GM12878 (cell line): ENCODE measurements around the gene BEST3. TPM values are rescaled to one million over a fixed set of nuclear protein-coding genes. Genes with fewer than 3 reads are reported as not detected.

Experiments used
- ATAC-seq: fragments of 200-7000 bp; cut with Tn5 transposase; 3 replicates; pipeline ENCODE4 v1.9.1; 2020; ENCODE audit warnings: mild to moderate bottlenecking, moderate library complexity
- BruUV-seq: library from RNA; stranded (reverse); fragments of 400-500 nt; replicated peaks from 2 replicates; lab custom pipeline; 2021; lab: Mats Ljungman, UMichigan
- CTCF ChIA-PET: fragments of 300-600 bp; sonication (Branson Sonifier 250); formaldehyde crosslinking; extraction: SDS; loops from one replicate; lab custom pipeline; 2021; ENCODE audit warnings: inconsistent platforms; lab: Yijun Ruan, JAX
- POLR2A ChIA-PET: fragments of 350-600 bp; formaldehyde crosslinking; extraction: SDS; loops from one replicate; lab custom pipeline; 2021; ENCODE audit warnings: inconsistent platforms; lab: Charles Lee
- RAD21 ChIA-PET: fragments of 300-600 bp; sonication (Branson Sonifier 250); formaldehyde crosslinking; loops from one replicate; lab custom pipeline; 2023; ENCODE audit warnings: antibody characterized with exemption; ENCODE audit not compliant: unreplicated experiment; lab: Charles Lee
- SMC1A ChIA-PET: fragments of 300-600 bp; sonication (Branson Sonifier 250); formaldehyde crosslinking; loops from one replicate; lab custom pipeline; 2023; ENCODE audit not compliant: unreplicated experiment, uncharacterized antibody; lab: Charles Lee
- DNase-seq: peaks from one replicate; pipeline ENCODE4 v3.0.0-alpha.2; 2011; ENCODE audit warnings: low read depth, low spot score
- FAIRE-seq: peaks from 3 replicates; lab custom pipeline; 2011; peaks lifted over from hg19 to GRCh38; lab: Jason Lieb, UNC
- H2AFZ ChIP-seq: 2 replicates; pipeline ENCODE4 v1.6.0; 2011; ENCODE audit warnings: low read depth, low read length, control low read depth; ENCODE audit not compliant: control insufficient read depth
- H3K27ac ChIP-seq: 2 replicates; pipeline ENCODE4 v1.5.1; 2011; ENCODE audit warnings: control low read depth; ENCODE audit not compliant: control insufficient read depth, insufficient read depth
- H3K27me3 ChIP-seq, 2 experiments: replicated peaks in 1 of 2; 2 replicates each; pipeline versions ENCODE4 v1.6.0 to v1.6.1; 2011; ENCODE audit warnings: low read length in 1 of 2; ENCODE audit not compliant: control insufficient read depth in 2 of 2, insufficient read depth in 2 of 2
- H3K36me3 ChIP-seq, 2 experiments: 2 replicates each; pipeline ENCODE4 v1.5.1; 2011; ENCODE audit warnings: low read length in 1 of 2; ENCODE audit not compliant: control insufficient read depth in 2 of 2, insufficient read depth in 2 of 2
- H3K4me1 ChIP-seq: 2 replicates; pipeline ENCODE4 v1.6.1; 2011; ENCODE audit warnings: mild to moderate bottlenecking, low read length, moderate library complexity, mixed read lengths; ENCODE audit not compliant: control insufficient read depth, insufficient read depth
- H3K4me2 ChIP-seq: 2 replicates; pipeline ENCODE4 v1.6.0; 2011; ENCODE audit warnings: control low read depth; ENCODE audit not compliant: control insufficient read depth, insufficient read depth
- H3K4me3 ChIP-seq: fragments of 200-600 bp; sonication (generic); 2 replicates; pipeline ENCODE4 v1.5.1; 2016
- H3K79me2 ChIP-seq: 2 replicates; pipeline ENCODE4 v1.6.0; 2011; ENCODE audit warnings: low read length; ENCODE audit not compliant: control insufficient read depth, insufficient read depth
- H3K9ac ChIP-seq: 2 replicates; pipeline ENCODE4 v1.8.0; 2011; ENCODE audit warnings: low read length, control low read depth, mixed read lengths; ENCODE audit not compliant: control insufficient read depth, insufficient read depth
- H3K9me3 ChIP-seq: replicated peaks from 3 replicates; pipeline ENCODE4 v1.5.1; 2011; ENCODE audit warnings: mild to moderate bottlenecking, low read length; ENCODE audit not compliant: control insufficient read depth, insufficient read depth
- H4K20me1 ChIP-seq: 2 replicates; pipeline ENCODE4 v1.6.0; 2011; ENCODE audit not compliant: control insufficient read depth, insufficient read depth
- KLF5 ChIP-seq: fragments of 450-650 bp; IDR thresholded peaks from 2 replicates; pipeline ENCODE4 v1.6.1; 2014; ENCODE audit warnings: mild to moderate bottlenecking; ENCODE audit not compliant: partially characterized antibody
- whole genome bisulfite sequencing: methylation state at CpG from one replicate; pipeline ENCODE4 v1.1.6; 2016; ENCODE audit warnings: low lambda C conversion rate; ENCODE audit not compliant: insufficient replicate concordance, insufficient coverage; ENCODE audit errors: missing lambda C conversion rate; 5-methylcytosine and 5-hydroxymethylcytosine counted together
- in situ Hi-C: fragments of 300-500 bp; cut with MboI; formaldehyde crosslinking; loops from 9 replicates; pipeline ENCODE4 v1.14.3; 2018; ENCODE audit warnings: mixed read lengths
- intact Hi-C: fragments of 100-400 bp; cut with micrococcal nuclease; formaldehyde crosslinking; loops from one replicate; pipeline ENCODE4 v1.14.2; 2022; ENCODE audit not compliant: unreplicated experiment
- polyA plus RNA-seq, 11 experiments: library from polyadenylated mRNA; depleted of rRNA in 4 of 11; unstranded in 6 of 11; stranded (reverse) in 5 of 11; fragments of >200 nt; fragmentation: Nextera tagmentation in 4 of 11; fragmentation: Illumina TruSeq in 1 of 11; extraction: Ambion mirVana in 4 of 11; extraction: Trizol in 1 of 11; gene quantifications; 1 replicate in 1 of 11; 2 replicates in 10 of 11; pipeline versions ENCODE4 v1.2.1 to v1.2.3, GENCODE V29; 2011 to 2016; ENCODE audit warnings: inconsistent platforms in 2 of 11, missing spikeins in 2 of 11, low read depth in 1 of 11
- total RNA-seq, 4 experiments: library from RNA; depleted of rRNA in 3 of 4; stranded (reverse); fragments of >200 nt in 3 of 4; fragmentation: Illumina TruSeq in 1 of 4; extraction: Trizol in 1 of 4; gene quantifications; 2 replicates each; pipeline versions ENCODE4 v1.2.1 to v1.2.3, GENCODE V29; 2013 to 2021
- TF ChIP-seq, protein P1 (sequence below): fragments of 450-650 bp; formaldehyde crosslinking; IDR thresholded peaks from 2 replicates; pipeline ENCODE4 v1.4.0; 2022; ENCODE audit warnings: mild to moderate bottlenecking, moderate library complexity
- TF ChIP-seq, protein P2 (sequence below): IDR thresholded peaks from 2 replicates; pipeline ENCODE4 v1.6.1; 2012; ENCODE audit warnings: low read depth, low read length, improper control_type of control experiment
- TF ChIP-seq, protein P3 (sequence below): fragments of 450-650 bp; formaldehyde crosslinking; IDR thresholded peaks from 2 replicates; pipeline ENCODE4 v1.5.0; 2022; ENCODE audit warnings: mild to moderate bottlenecking, missing genetic modification characterization
- TF ChIP-seq, protein P4 (sequence below): IDR thresholded peaks from 2 replicates; pipeline ENCODE4 v1.6.1; 2012; ENCODE audit warnings: mild to moderate bottlenecking, low read depth, low read length

The BEST3 gene
- total and polyA plus RNA-seq, 10 of the 15 experiments (the other 5 are each of a cell fraction or from before 2014, with no cell fraction given), result not detected

DNA sequence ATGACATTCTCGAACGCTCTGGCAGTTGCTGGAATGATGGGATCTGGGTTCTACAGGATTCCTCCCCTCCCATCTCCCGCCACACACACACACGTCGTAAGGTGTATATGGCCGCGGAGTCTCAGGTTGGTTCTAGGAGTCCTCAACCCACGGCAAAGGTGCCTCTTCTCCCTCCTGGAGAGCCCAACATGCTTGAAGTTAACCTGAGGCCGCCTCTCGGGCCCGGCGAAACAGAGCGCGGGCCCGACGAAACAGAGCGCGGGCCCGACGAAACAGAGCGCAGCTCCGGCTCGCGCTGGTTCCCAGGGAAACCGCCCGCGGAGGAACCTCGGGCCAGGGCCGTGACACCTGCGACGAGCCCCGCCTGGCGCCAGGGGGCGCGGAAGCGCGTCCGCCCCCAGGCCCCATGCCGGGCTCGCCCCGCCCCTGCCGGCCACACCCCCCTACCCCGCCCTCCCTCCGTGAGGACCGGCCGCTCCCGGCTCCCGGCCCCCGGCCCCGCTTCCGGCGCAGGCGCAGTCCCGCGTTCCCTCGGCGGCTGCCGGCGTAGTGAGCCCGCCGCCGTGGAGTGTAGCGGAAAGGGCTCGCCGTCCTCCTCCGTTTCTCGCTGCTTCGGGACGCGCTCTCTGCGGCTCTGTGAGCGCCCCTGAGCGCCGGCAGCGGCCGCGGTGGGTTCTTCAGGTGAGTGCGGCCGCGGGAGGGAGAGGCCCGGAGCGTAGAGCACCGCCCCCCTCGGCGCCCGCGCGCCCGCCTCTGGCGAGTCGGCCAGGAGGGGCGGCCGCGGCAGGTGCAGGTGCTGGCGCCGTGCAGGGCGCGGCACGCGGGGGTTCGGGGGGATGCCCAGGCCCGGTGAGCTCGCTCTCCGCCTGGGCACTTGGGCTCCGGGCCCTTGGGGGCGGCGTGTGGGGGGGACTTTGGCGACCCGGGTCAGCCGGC is 39.5 kb upstream of the BEST3 start, which contains the start of gene RAB3IP (continued):
- TF ChIP-seq, protein P1, sequence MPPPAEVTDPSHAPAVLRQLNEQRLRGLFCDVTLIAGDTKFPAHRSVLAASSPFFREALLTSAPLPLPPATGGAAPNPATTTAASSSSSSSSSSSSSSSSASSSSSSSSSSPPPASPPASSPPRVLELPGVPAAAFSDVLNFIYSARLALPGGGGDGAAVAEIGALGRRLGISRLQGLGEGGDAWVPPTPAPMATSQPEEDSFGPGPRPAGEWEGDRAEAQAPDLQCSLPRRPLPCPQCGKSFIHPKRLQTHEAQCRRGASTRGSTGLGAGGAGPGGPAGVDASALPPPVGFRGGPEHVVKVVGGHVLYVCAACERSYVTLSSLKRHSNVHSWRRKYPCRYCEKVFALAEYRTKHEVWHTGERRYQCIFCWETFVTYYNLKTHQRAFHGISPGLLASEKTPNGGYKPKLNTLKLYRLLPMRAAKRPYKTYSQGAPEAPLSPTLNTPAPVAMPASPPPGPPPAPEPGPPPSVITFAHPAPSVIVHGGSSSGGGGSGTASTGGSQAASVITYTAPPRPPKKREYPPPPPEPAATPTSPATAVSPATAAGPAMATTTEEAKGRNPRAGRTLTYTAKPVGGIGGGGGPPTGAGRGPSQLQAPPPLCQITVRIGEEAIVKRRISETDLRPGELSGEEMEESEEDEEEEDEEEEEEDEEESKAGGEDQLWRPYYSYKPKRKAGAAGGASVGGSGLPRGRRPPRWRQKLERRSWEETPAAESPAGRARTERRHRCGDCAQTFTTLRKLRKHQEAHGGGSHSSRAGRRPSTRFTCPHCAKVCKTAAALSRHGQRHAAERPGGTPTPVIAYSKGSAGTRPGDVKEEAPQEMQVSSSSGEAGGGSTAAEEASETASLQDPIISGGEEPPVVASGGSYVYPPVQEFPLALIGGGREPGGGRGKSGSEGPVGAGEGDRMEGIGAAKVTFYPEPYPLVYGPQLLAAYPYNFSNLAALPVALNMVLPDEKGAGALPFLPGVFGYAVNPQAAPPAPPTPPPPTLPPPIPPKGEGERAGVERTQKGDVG (CRISPR knock-in tag), result no peak
- TF ChIP-seq, all 136 proteins: peak for 18

DNA sequence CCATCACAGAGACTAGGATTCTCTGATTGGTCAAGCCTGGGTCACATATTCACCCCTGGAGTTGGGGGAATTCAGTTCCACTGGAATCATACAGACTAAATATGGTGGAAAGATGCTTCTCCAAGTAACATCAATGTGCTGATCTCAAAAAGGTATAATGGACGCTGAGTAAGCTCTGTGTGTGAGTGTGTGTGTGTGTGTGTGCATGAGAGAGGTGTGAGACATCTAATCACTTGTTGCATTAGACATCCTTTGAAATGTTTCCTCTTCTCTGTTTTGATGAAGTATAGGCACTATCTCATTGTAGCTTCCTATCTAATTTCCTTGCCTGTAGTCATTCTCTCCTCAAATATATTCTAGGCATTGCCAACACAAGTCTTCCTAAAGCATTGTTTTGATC is 34.5 kb upstream of the BEST3 start:
- Histone ChIP-seq H3K9ac (no peak overlapping the region), H3K36me3 (no peaks in the 10 kb centered on the region), H3K27ac (no peak overlapping the region), H2AFZ (no peak overlapping the region), H3K4me3 (no peak overlapping the region), H3K79me2 (no peaks in the 10 kb centered on the region), H3K4me2 (no peak overlapping the region), H3K9me3 (no peaks in the 10 kb centered on the region), H3K4me1 (no peaks in the 10 kb centered on the region), H4K20me1 (no peaks in the 10 kb centered on the region), H3K27me3 (no peaks in the 10 kb centered on the region)
- intact Hi-C loops, result no loop called here
- in situ Hi-C loops, result no loop called here
- ChIA-PET SMC1A (interaction anchor here (1.2 kb wide), 1 partner anchor 12 kb away, joined by 4 read pairs; no protein-coding TSS in a partner anchor), RAD21 (no interaction called here), CTCF (no interaction called here), POLR2A (interaction anchor here (0.5 kb wide), 1 partner anchor 375 kb away, joined by 4 read pairs; no protein-coding TSS in a partner anchor)
- ATAC-seq, result no peak
- 0% methylated on average over 1 of the region's 1 CpG for WGBS
- DNase-seq, result no peak
- no peak for FAIRE-seq
- no TSS peak for BruUV-seq
- no peak for TF ChIP-seq KLF5
- TF ChIP-seq, protein P2, sequence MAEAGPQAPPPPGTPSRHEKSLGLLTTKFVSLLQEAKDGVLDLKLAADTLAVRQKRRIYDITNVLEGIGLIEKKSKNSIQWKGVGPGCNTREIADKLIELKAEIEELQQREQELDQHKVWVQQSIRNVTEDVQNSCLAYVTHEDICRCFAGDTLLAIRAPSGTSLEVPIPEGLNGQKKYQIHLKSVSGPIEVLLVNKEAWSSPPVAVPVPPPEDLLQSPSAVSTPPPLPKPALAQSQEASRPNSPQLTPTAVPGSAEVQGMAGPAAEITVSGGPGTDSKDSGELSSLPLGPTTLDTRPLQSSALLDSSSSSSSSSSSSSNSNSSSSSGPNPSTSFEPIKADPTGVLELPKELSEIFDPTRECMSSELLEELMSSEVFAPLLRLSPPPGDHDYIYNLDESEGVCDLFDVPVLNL, result no peak
- TF ChIP-seq, protein P3, sequence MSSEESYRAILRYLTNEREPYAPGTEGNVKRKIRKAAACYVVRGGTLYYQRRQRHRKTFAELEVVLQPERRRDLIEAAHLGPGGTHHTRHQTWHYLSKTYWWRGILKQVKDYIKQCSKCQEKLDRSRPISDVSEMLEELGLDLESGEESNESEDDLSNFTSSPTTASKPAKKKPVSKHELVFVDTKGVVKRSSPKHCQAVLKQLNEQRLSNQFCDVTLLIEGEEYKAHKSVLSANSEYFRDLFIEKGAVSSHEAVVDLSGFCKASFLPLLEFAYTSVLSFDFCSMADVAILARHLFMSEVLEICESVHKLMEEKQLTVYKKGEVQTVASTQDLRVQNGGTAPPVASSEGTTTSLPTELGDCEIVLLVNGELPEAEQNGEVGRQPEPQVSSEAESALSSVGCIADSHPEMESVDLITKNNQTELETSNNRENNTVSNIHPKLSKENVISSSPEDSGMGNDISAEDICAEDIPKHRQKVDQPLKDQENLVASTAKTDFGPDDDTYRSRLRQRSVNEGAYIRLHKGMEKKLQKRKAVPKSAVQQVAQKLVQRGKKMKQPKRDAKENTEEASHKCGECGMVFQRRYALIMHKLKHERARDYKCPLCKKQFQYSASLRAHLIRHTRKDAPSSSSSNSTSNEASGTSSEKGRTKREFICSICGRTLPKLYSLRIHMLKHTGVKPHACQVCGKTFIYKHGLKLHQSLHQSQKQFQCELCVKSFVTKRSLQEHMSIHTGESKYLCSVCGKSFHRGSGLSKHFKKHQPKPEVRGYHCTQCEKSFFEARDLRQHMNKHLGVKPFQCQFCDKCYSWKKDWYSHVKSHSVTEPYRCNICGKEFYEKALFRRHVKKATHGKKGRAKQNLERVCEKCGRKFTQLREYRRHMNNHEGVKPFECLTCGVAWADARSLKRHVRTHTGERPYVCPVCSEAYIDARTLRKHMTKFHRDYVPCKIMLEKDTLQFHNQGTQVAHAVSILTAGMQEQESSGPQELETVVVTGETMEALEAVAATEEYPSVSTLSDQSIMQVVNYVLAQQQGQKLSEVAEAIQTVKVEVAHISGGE (CRISPR knock-in tag), result no peak
- TF ChIP-seq, protein P4, sequence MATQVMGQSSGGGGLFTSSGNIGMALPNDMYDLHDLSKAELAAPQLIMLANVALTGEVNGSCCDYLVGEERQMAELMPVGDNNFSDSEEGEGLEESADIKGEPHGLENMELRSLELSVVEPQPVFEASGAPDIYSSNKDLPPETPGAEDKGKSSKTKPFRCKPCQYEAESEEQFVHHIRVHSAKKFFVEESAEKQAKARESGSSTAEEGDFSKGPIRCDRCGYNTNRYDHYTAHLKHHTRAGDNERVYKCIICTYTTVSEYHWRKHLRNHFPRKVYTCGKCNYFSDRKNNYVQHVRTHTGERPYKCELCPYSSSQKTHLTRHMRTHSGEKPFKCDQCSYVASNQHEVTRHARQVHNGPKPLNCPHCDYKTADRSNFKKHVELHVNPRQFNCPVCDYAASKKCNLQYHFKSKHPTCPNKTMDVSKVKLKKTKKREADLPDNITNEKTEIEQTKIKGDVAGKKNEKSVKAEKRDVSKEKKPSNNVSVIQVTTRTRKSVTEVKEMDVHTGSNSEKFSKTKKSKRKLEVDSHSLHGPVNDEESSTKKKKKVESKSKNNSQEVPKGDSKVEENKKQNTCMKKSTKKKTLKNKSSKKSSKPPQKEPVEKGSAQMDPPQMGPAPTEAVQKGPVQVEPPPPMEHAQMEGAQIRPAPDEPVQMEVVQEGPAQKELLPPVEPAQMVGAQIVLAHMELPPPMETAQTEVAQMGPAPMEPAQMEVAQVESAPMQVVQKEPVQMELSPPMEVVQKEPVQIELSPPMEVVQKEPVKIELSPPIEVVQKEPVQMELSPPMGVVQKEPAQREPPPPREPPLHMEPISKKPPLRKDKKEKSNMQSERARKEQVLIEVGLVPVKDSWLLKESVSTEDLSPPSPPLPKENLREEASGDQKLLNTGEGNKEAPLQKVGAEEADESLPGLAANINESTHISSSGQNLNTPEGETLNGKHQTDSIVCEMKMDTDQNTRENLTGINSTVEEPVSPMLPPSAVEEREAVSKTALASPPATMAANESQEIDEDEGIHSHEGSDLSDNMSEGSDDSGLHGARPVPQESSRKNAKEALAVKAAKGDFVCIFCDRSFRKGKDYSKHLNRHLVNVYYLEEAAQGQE, result no peak
